ENCODE data around the gene HSD3B2. TPM values are rescaled to one million over a fixed set of nuclear protein-coding genes. Genes with fewer than 3 reads are reported as not detected.

HSD3B2 gene
- polyA plus RNA-seq, 1 experiment: not detected

DNA sequence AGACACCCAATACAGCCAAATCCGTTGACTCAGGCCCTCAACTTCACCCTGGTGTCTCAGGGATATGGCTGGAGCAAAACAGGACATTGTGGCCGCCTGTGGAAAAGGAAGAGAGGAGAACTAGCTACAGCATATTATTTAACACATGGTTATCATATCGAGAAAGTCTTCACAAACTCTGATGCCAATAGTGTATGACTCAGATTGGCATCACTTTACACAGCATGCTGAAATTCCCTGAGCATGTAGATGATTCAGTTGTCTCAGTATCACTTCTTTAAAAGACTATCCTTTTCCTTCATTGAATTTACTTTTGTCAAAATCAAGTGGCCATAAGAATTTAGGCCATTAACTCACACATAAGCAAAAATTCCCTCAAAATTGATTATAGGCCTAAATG lies 20.1 kb downstream of the HSD3B2 start:
- Histone ChIP-seq H3K27me3 (ENCODE audit: control insufficient read depth, insufficient read depth, low read length) (peaks cover 3% of the 10 kb centered on the region), H3K27ac (ENCODE audit: low read depth, low read length) (no peak overlapping the region), H3K4me3 (ENCODE audit: low read depth, low read length) (no peak overlapping the region), H3K9me3 (ENCODE audit: control insufficient read depth, insufficient read depth, low read length) (no peaks in the 10 kb centered on the region)
- ChIA-PET POLR2A (no interaction called here), CTCF (no interaction called here)
- no peak for DNase-seq (ENCODE audit: low read depth, low spot score)
- TF ChIP-seq, protein P1, sequence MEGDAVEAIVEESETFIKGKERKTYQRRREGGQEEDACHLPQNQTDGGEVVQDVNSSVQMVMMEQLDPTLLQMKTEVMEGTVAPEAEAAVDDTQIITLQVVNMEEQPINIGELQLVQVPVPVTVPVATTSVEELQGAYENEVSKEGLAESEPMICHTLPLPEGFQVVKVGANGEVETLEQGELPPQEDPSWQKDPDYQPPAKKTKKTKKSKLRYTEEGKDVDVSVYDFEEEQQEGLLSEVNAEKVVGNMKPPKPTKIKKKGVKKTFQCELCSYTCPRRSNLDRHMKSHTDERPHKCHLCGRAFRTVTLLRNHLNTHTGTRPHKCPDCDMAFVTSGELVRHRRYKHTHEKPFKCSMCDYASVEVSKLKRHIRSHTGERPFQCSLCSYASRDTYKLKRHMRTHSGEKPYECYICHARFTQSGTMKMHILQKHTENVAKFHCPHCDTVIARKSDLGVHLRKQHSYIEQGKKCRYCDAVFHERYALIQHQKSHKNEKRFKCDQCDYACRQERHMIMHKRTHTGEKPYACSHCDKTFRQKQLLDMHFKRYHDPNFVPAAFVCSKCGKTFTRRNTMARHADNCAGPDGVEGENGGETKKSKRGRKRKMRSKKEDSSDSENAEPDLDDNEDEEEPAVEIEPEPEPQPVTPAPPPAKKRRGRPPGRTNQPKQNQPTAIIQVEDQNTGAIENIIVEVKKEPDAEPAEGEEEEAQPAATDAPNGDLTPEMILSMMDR (IDR thresholded peaks at IDR 0.05; ENCODE audit: low read depth, low read length): no peak

DNA sequence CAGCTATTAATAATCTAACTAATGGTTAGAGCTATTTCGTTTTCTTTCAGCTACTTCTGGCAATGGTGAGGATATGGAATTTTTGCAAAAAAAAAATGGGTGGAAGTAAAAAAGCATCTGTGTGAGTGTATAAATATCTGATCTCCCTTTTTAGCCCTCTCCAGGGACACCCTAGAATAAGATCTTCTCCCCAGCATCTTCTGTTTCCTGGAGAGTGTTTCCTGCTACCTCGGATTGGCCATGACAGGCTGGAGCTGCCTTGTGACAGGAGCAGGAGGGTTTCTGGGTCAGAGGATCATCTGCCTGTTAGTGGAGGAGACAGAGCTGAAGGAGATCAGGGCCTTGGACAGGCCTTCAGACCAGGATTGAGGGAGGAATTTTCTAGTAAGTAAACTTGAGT lies 23.8 kb downstream of the HSD3B2 start:
- no peak for DNase-seq (ENCODE audit: low read depth, low spot score)
- H3K9me3 ChIP-seq (ENCODE audit: control insufficient read depth, insufficient read depth, low read length): no peaks in the 10 kb centered on the region
- CTCF ChIA-PET: no interaction called here
- no peak overlapping the region for H3K4me3 ChIP-seq (ENCODE audit: low read depth, low read length)
- H3K27ac ChIP-seq (ENCODE audit: low read depth, low read length): no peak overlapping the region
- no peaks in the 10 kb centered on the region for H3K27me3 ChIP-seq (ENCODE audit: control insufficient read depth, insufficient read depth, low read length)
- TF ChIP-seq, protein P1 (IDR thresholded peaks at IDR 0.05; ENCODE audit: low read depth, low read length): no peak
- POLR2A ChIA-PET: no interaction called here

DNA sequence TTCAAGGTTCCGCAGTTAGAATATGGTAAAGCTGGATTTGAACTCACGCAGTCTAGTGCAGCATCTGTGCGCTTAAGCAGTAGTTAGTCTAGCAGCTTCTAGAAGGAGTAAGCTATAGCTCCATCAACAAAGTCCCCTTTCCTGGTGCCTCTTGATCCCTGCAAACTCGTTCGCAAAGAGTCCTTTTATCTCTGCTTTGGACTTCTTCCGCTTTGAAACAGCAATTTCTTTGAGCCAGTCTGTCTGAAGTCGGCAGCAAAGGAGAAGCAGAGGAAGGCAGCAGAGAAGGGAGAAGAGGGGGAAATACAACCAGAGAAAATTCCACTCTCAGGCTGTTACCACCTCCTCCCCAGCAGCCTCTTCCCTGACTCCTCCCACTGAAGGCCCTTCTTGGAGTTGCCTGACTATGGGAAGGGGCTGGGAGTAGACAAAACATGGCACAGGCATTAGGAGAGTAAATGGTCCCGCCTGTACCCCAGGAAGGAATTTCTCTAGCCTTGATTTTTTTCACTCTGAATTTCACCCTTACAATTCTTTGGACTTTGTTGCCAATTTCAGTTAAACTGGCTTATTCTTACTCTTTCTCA lies 25.9 kb downstream of the HSD3B2 start:
- Histone ChIP-seq H3K4me3 (ENCODE audit: low read depth, low read length) (no peak overlapping the region), H3K27me3 (ENCODE audit: control insufficient read depth, insufficient read depth, low read length) (no peaks in the 10 kb centered on the region), H3K27ac (ENCODE audit: low read depth, low read length) (no peak overlapping the region), H3K9me3 (ENCODE audit: control insufficient read depth, insufficient read depth, low read length) (no peaks in the 10 kb centered on the region)
- TF ChIP-seq, protein P1 (IDR thresholded peaks at IDR 0.05; ENCODE audit: low read depth, low read length): no peak
- POLR2A ChIA-PET: no interaction called here
- CTCF ChIA-PET: no interaction called here
- DNase-seq (ENCODE audit: low read depth, low spot score): no peak

DNA sequence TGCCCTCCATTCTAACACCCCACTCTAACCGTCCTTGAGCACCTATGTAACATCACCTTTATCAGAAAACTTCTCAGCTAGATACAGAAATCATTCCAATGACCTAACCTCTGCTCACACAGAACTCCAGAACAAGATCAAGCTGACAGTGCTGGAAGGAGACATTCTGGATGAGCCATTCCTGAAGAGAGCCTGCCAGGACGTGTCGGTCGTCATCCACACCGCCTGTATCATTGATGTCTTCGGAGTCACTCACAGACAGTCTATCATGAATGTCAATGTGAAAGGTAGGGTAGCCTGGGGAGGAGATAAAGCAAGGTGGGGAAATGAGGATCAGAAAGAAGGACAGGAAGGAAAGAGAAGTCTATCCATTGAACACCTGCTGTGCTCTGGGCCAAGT lies 27.8 kb downstream of the HSD3B2 start:
- Histone ChIP-seq H3K27me3 (ENCODE audit: control insufficient read depth, insufficient read depth, low read length) (no peaks in the 10 kb centered on the region), H3K4me3 (ENCODE audit: low read depth, low read length) (no peak overlapping the region), H3K9me3 (ENCODE audit: control insufficient read depth, insufficient read depth, low read length) (no peaks in the 10 kb centered on the region), H3K27ac (ENCODE audit: low read depth, low read length) (no peak overlapping the region)
- POLR2A ChIA-PET: no interaction called here
- no peak for DNase-seq (ENCODE audit: low read depth, low spot score)
- TF ChIP-seq, protein P1 (IDR thresholded peaks at IDR 0.05; ENCODE audit: low read depth, low read length): no peak
- CTCF ChIA-PET: no interaction called here

DNA sequence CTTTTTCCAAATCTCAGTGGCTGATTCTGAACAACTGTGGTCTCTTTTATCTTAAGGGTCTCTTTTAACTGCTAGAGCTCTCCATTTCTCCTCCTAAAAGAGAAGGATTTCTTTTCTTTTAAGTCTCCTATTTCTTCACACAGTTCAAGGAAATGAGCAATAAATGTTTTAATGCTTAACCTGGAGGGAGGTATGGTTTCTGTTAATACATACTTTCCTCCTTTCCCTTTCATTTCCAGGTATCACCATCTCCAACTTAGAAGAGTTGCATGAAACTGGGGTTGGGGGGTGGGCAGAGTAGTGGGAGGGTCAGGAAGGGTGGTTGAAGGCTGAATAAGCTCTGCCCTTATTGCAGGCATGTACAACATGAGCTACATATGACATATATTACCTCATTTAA lies 31.4 kb downstream of the HSD3B2 start:
- DNase-seq (ENCODE audit: low read depth, low spot score): no peak
- Histone ChIP-seq H3K9me3 (ENCODE audit: control insufficient read depth, insufficient read depth, low read length) (no peaks in the 10 kb centered on the region), H3K27me3 (ENCODE audit: control insufficient read depth, insufficient read depth, low read length) (no peaks in the 10 kb centered on the region), H3K27ac (ENCODE audit: low read depth, low read length) (no peak overlapping the region), H3K4me3 (ENCODE audit: low read depth, low read length) (no peak overlapping the region)
- TF ChIP-seq, protein P1 (IDR thresholded peaks at IDR 0.05; ENCODE audit: low read depth, low read length): no peak
- ChIA-PET CTCF (no interaction called here), POLR2A (no interaction called here)
